ENCODE measurements around the gene EID1.
A peak's percentile ranks its signal among the peaks of the same experiment; 100 is the strongest.
"Not testable (repeated sequence)": the region's sequence is repeated elsewhere in the genome, so short reads cannot be mapped to it uniquely, and the experiment has no call there.

EID1 gene

GRCh38 chr15:48877630-48878595 is at the start of gene EID1:
Gene EID1, plus strand, starts transcription at chr15:48878134. Its CDS starts 43 bp downstream, at chr15:48878177.
- peak; percentile 95 for DNase-seq (ENCODE audit: low spot score)

- DNase-seq (ENCODE audit: low spot score): no peak
These were observed 49.5 kb upstream of the EID1 start for GRCh38 chr15:48828471-48828870.

GRCh38 chr15:48828906-48829305 is 49.0 kb upstream of the EID1 start:
- no peak for DNase-seq (ENCODE audit: low spot score)

GRCh38 chr15:48832648-48833047 is 45.3 kb upstream of the EID1 start:
- DNase-seq (ENCODE audit: low spot score): no peak

GRCh38 chr15:48833526-48834239 is 44.3 kb upstream of the EID1 start:
- DNase-seq (ENCODE audit: low spot score): no peak

GRCh38 chr15:48834756-48835155 is 43.2 kb upstream of the EID1 start:
- DNase-seq (ENCODE audit: low spot score): no peak

- no peak for DNase-seq (ENCODE audit: low spot score)
These were observed 35.4 kb upstream of the EID1 start for GRCh38 chr15:48842501-48842900.

- no peak for DNase-seq (ENCODE audit: low spot score)
These were observed 32.8 kb upstream of the EID1 start for GRCh38 chr15:48845123-48845522.

GRCh38 chr15:48850648-48851047 is 27.3 kb upstream of the EID1 start:
- no peak for DNase-seq (ENCODE audit: low spot score)

GRCh38 chr15:48851956-48852355 is 26.0 kb upstream of the EID1 start:
- DNase-seq (ENCODE audit: low spot score): no peak

GRCh38 chr15:48854434-48854833 is 23.5 kb upstream of the EID1 start:
- DNase-seq (ENCODE audit: low spot score): not testable (repeated sequence)

GRCh38 chr15:48855501-48856440 is 22.2 kb upstream of the EID1 start:
- peak; percentile 50 for DNase-seq (ENCODE audit: low spot score)

- no peak for DNase-seq (ENCODE audit: low spot score)
These were observed 21.0 kb upstream of the EID1 start for GRCh38 chr15:48856942-48857341.

GRCh38 chr15:48858401-48858800 is 19.5 kb upstream of the EID1 start:
- no peak for DNase-seq (ENCODE audit: low spot score)

GRCh38 chr15:48859426-48859825 is 18.5 kb upstream of the EID1 start:
- DNase-seq (ENCODE audit: low spot score): no peak

GRCh38 chr15:48861813-48862431 is 16.0 kb upstream of the EID1 start:
- DNase-seq (ENCODE audit: low spot score): peak; percentile 61

- DNase-seq (ENCODE audit: low spot score): no peak
These were observed 15.2 kb upstream of the EID1 start for GRCh38 chr15:48862705-48863104.

- DNase-seq (ENCODE audit: low spot score): no peak
These were observed 12.4 kb upstream of the EID1 start for GRCh38 chr15:48865370-48866079.

GRCh38 chr15:48866141-48866563 is 11.8 kb upstream of the EID1 start:
- no peak for DNase-seq (ENCODE audit: low spot score)

GRCh38 chr15:48868023-48868422 is 9.9 kb upstream of the EID1 start:
- no peak for DNase-seq (ENCODE audit: low spot score)

- DNase-seq (ENCODE audit: low spot score): peak; percentile 41
These were observed 9.4 kb upstream of the EID1 start for GRCh38 chr15:48868536-48868935.

All from D341Med (cell line).